HepG2 (cell line): Measurements from ENCODE around the gene MSH3. TPM values are rescaled to one million over a fixed set of nuclear protein-coding genes. Genes with fewer than 3 reads are reported as not detected.
A peak's percentile ranks its signal among the peaks of the same experiment; 100 is the strongest.

Experiments used
- ATAC-seq: fragments of 200-7000 bp; cut with Tn5 transposase; 3 replicates; pipeline ENCODE4 v1.9.1; 2020; ENCODE audit warnings: mild to moderate bottlenecking, moderate library complexity
- BruUV-seq: library from RNA; stranded (reverse); fragments of 400-500 nt; replicated peaks from 2 replicates; lab custom pipeline; 2021; lab: Mats Ljungman, UMichigan
- CTCF ChIA-PET: fragments of 300-600 bp; formaldehyde crosslinking; extraction: SDS; loops from one replicate; lab custom pipeline; 2021; ENCODE audit warnings: low total read pairs, inconsistent platforms, low intra/inter-chr PET ratio; lab: Yijun Ruan, JAX
- POLR2A ChIA-PET: fragments of 350-600 bp; sonication (Branson Sonifier 250); formaldehyde crosslinking; loops from one replicate; lab custom pipeline; 2020; ENCODE audit warnings: antibody characterized with exemption, inconsistent platforms; lab: Yijun Ruan, JAX
- DNase-seq: peaks from one replicate; pipeline ENCODE4 v3.0.0-alpha.2; 2015; ENCODE audit warnings: low spot score
- FAIRE-seq: peaks from 3 replicates; lab custom pipeline; 2011; peaks lifted over from hg19 to GRCh38; lab: Jason Lieb, UNC
- H2AFZ ChIP-seq: one replicate; pipeline ENCODE4 v1.6.1; 2011; ENCODE audit warnings: low read length, inconsistent platforms
- H3K27ac ChIP-seq: fragments of 300-600 bp; 3 replicates; pipeline ENCODE4 v1.8.0; 2011; ENCODE audit warnings: mixed run types, mild to moderate bottlenecking, mixed read lengths, low read length, inconsistent platforms; ENCODE audit not compliant: insufficient read depth; ENCODE audit errors: extremely low read length
- H3K27me3 ChIP-seq, 2 experiments: fragments of 200-600 bp in 1 of 2; 2 replicates in 1 of 2; 3 replicates in 1 of 2; pipeline versions ENCODE4 v1.6.0 to v1.8.0; 2011; ENCODE audit warnings: low read length in 2 of 2, mild to moderate bottlenecking in 2 of 2, moderate library complexity in 2 of 2, inconsistent platforms in 1 of 2; ENCODE audit not compliant: insufficient read depth in 2 of 2, control insufficient read depth in 1 of 2
- H3K36me3 ChIP-seq, 2 experiments: fragments of 200-600 bp in 1 of 2; replicated peaks in 1 of 2; 2 replicates in 1 of 2; 3 replicates in 1 of 2; pipeline versions ENCODE4 v1.5.1 to v1.8.0; 2011; ENCODE audit warnings: low read length in 2 of 2, inconsistent platforms in 1 of 2; ENCODE audit not compliant: insufficient read depth in 2 of 2, control insufficient read depth in 1 of 2
- H3K4me1 ChIP-seq: 2 replicates; pipeline ENCODE4 v1.5.1; 2012; ENCODE audit warnings: low read length, inconsistent platforms; ENCODE audit not compliant: insufficient read depth
- H3K4me2 ChIP-seq: 2 replicates; pipeline ENCODE4 v1.6.0; 2011; ENCODE audit warnings: low read depth, low read length, inconsistent platforms
- H3K4me3 ChIP-seq, 3 experiments: fragments of 200-600 bp in 1 of 3; sonication (generic), shearing (Covaris generic) in 1 of 3; replicated peaks in 1 of 3; 2 replicates each; pipeline ENCODE4 v1.5.1; 2011 to 2016; ENCODE audit warnings: low read length in 3 of 3, inconsistent platforms in 2 of 3, low read depth in 2 of 3, mild to moderate bottlenecking in 2 of 3, control low read depth in 1 of 3, mixed read lengths in 1 of 3; ENCODE audit not compliant: insufficient read depth in 1 of 3
- H3K79me2 ChIP-seq: one replicate; pipeline ENCODE4 v1.6.1; 2011; ENCODE audit warnings: low read length, inconsistent platforms; ENCODE audit not compliant: insufficient read depth
- H3K9ac ChIP-seq: 2 replicates; pipeline ENCODE4 v1.6.0; 2011; ENCODE audit warnings: mild to moderate bottlenecking, low read depth, low read length, inconsistent platforms; ENCODE audit not compliant: insufficient read depth
- H3K9me3 ChIP-seq: 2 replicates; pipeline ENCODE4 v1.5.1; 2012; ENCODE audit warnings: mild to moderate bottlenecking, low read length
- H4K20me1 ChIP-seq: 2 replicates; pipeline ENCODE4 v1.6.0; 2011; ENCODE audit warnings: inconsistent platforms, mild to moderate bottlenecking, low read length, moderate library complexity; ENCODE audit not compliant: insufficient read depth
- ELF4 ChIP-seq: sonication (generic); formaldehyde crosslinking; IDR thresholded peaks from 2 replicates; pipeline ENCODE4 v1.5.0; 2020; ENCODE audit warnings: missing genetic modification reagents, mild to moderate bottlenecking, moderate library complexity, borderline replicate concordance
- FOXO4 ChIP-seq: sonication (generic); formaldehyde crosslinking; conservative IDR thresholded peaks from 2 replicates; pipeline ENCODE4 v1.8.1; 2023; ENCODE audit warnings: missing genetic modification reagents
- HNRNPUL1 ChIP-seq: fragments of 200-400 bp; formaldehyde crosslinking; IDR thresholded peaks from 2 replicates; pipeline ENCODE4 v1.6.1; 2017; ENCODE audit warnings: low read depth, mild to moderate bottlenecking, low read length, moderate library complexity
- KDM5B ChIP-seq: sonication (generic); formaldehyde crosslinking; IDR thresholded peaks from 2 replicates; pipeline ENCODE4 v1.4.0; 2020; ENCODE audit warnings: missing genetic modification reagents, mild to moderate bottlenecking, borderline replicate concordance
- MED1 ChIP-seq: sonication (generic); formaldehyde crosslinking; IDR thresholded peaks from 2 replicates; pipeline ENCODE4 v1.4.0; 2020; ENCODE audit warnings: missing genetic modification reagents
- MTA1 ChIP-seq: sonication (generic); formaldehyde crosslinking; IDR thresholded peaks from 2 replicates; pipeline ENCODE4 v1.4.0; 2020; ENCODE audit warnings: missing genetic modification reagents, mild to moderate bottlenecking, borderline replicate concordance
- NCOA5 ChIP-seq: sonication (generic); formaldehyde crosslinking; IDR thresholded peaks from 2 replicates; pipeline ENCODE4 v1.4.0; 2020; ENCODE audit warnings: missing genetic modification reagents
- SAP130 ChIP-seq: IDR thresholded peaks from 2 replicates; pipeline ENCODE4 v1.6.1; 2016; ENCODE audit warnings: low read depth
- SKI ChIP-seq: fragments of 450-650 bp; IDR thresholded peaks from one replicate; pipeline ENCODE4 v1.6.1; 2018; ENCODE audit warnings: mild to moderate bottlenecking; ENCODE audit not compliant: partially characterized antibody
- ZBED4 ChIP-seq: sonication (generic); formaldehyde crosslinking; IDR thresholded peaks from 2 replicates; pipeline ENCODE4 v1.4.0; 2020; ENCODE audit warnings: missing genetic modification reagents, borderline replicate concordance
- ZBTB34 ChIP-seq: sonication (generic); formaldehyde crosslinking; IDR thresholded peaks from 2 replicates; pipeline ENCODE4 v1.8.0; 2022; ENCODE audit warnings: mild to moderate bottlenecking, missing genetic modification reagents
- ZIK1 ChIP-seq: sonication (generic); formaldehyde crosslinking; IDR thresholded peaks from 2 replicates; pipeline ENCODE4 v1.5.0; 2020; ENCODE audit warnings: mild to moderate bottlenecking, low read depth, missing genetic modification reagents, borderline replicate concordance
- ZMYM2 ChIP-seq: sonication (generic); formaldehyde crosslinking; IDR thresholded peaks from 2 replicates; pipeline ENCODE4 v1.8.0; 2022; ENCODE audit warnings: mild to moderate bottlenecking, missing genetic modification reagents
- ZNF180 ChIP-seq: sonication (generic); formaldehyde crosslinking; IDR thresholded peaks from 2 replicates; pipeline ENCODE4 v1.4.0; 2020; ENCODE audit warnings: low read depth, missing genetic modification reagents, borderline replicate concordance
- ZNF383 ChIP-seq: sonication (generic); formaldehyde crosslinking; IDR thresholded peaks from 2 replicates; pipeline ENCODE4 v1.4.0; 2020; ENCODE audit warnings: missing genetic modification reagents, mild to moderate bottlenecking, borderline replicate concordance
- ZNF547 ChIP-seq: sonication (generic); formaldehyde crosslinking; IDR thresholded peaks from 2 replicates; pipeline ENCODE4 v1.5.1; 2020; ENCODE audit warnings: mild to moderate bottlenecking, missing genetic modification reagents
- ZNF558 ChIP-seq: sonication (generic); formaldehyde crosslinking; IDR thresholded peaks from 2 replicates; pipeline ENCODE4 v1.9.0; 2022; ENCODE audit warnings: mild to moderate bottlenecking, missing genetic modification reagents, borderline replicate concordance
- ZNF720 ChIP-seq: sonication (generic); formaldehyde crosslinking; IDR thresholded peaks from 2 replicates; pipeline ENCODE4 v1.4.0; 2020; ENCODE audit warnings: missing genetic modification reagents
- WGBS: methylation state at CpG from one replicate; pipeline ENCODE4 v1.1.6; 2017; ENCODE audit warnings: low lambda C conversion rate; 5-methylcytosine and 5-hydroxymethylcytosine counted together
- in situ Hi-C: cut with HindIII; loops from 2 replicates; pipeline ENCODE4 v1.10.0; 2017; ENCODE audit warnings: low pct_unique_long_range_greater_than_20kb; ENCODE audit not compliant: extremely low pct_ligation_motif_present
- intact Hi-C: fragments of 100-400 bp; cut with micrococcal nuclease; formaldehyde crosslinking; loops from one replicate; pipeline ENCODE4 v1.10.0; 2022; ENCODE audit not compliant: unreplicated experiment
- polyA plus RNA-seq, 8 experiments: library from polyadenylated mRNA; depleted of rRNA in 3 of 8; stranded (reverse) in 7 of 8; unstranded in 1 of 8; fragments of >200 nt; fragmentation: Illumina TruSeq in 4 of 8; extraction: Trizol in 4 of 8; gene quantifications; 2 replicates each; pipeline versions ENCODE4 v1.2.1 to v1.2.3, GENCODE V29; 2011 to 2016; ENCODE audit warnings: low read depth in 4 of 8, missing spikeins in 1 of 8, mixed read lengths in 1 of 8; ENCODE audit not compliant: insufficient read depth in 1 of 8
- total RNA-seq, 5 experiments: library from RNA; depleted of rRNA; stranded (reverse); fragments of >200 nt; fragmentation: Illumina TruSeq; extraction: Trizol; gene quantifications; 2 replicates each; pipeline ENCODE4 v1.2.3, GENCODE V29; 2016; ENCODE audit warnings: low read depth in 1 of 5

Gene MSH3
- total and polyA plus RNA-seq, 2 of the 13 experiments (the other 11 are each of a cell fraction or from before 2014, with no cell fraction given), result 4.0 to 16.4 TPM

DNA sequence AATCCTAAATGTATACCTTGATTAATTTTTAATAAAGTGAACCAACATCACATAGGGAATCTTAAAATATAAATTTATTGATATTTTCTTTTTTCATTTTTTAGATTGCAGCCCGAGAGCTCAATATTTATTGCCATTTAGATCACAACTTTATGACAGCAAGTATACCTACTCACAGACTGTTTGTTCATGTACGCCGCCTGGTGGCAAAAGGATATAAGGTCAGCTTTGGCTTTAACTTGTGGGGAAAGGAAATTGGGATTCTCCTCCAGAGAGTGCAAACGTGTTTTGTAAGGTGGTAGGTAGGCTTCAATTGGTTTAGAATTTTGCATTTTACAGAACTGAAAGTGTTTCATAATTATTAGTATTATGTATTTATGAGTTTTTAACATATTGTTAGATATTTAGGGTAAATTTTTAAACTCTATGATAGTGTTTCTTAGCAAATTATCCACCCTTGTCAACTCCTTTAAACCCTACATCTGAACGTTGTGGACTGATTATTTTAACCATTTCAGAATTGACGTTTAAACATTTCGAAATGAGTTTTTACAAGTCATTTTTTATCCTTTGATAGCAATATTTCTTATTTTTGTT, 17.8 kb downstream of the MSH3 start (continued):
- no peak for TF ChIP-seq FOXO4 (CRISPR knock-in tag)
- TF ChIP-seq ZNF180 (CRISPR knock-in tag), result no peak
- TF ChIP-seq ELF4 (CRISPR knock-in tag), result no peak
- TF ChIP-seq ZBTB34, result no peak
- TF ChIP-seq SAP130 (CRISPR knock-in tag), result 0 out of 2 replicates have a peak, but pooled peaks have one; percentile 25
- no peak for TF ChIP-seq ZNF383 (CRISPR knock-in tag)
- TF ChIP-seq ZNF547 (CRISPR knock-in tag), result no peak
- no peak for TF ChIP-seq MED1 (CRISPR knock-in tag)

GRCh38 chr5:80676706-80677105, 22.3 kb downstream of the MSH3 start:
- Histone ChIP-seq H3K36me3 (peaks cover 12 to 42% of the 10 kb centered on the region in 2 experiments), H3K27me3 (no peaks in the 10 kb centered on the region), H3K4me2 (no peak overlapping the region), H3K79me2 (no peaks in the 10 kb centered on the region), H4K20me1 (no peaks in the 10 kb centered on the region), H3K9ac (no peak overlapping the region), H3K9me3 (no peaks in the 10 kb centered on the region), H3K27ac (no peak overlapping the region), H3K4me1 (peaks cover 7% of the 10 kb centered on the region; the same call in 1 of the 2 replicates), H2AFZ (no peak overlapping the region), H3K4me3 (no peak overlapping the region)
- in situ Hi-C loops, result no loop called here
- WGBS, result 84% methylated on average over 6 of the region's 6 CpGs
- no peak for DNase-seq
- no peak for FAIRE-seq
- intact Hi-C loops, result no loop called here
- BruUV-seq, result no TSS peak
- CTCF ChIA-PET, result no interaction called here
- ATAC-seq, result no peak
- POLR2A ChIA-PET, result no interaction called here
- TF ChIP-seq ZIK1 (CRISPR knock-in tag) (no peak), MTA1 (CRISPR knock-in tag) (no peak), ELF4 (CRISPR knock-in tag) (no peak), NCOA5 (CRISPR knock-in tag) (no peak), ZBED4 (CRISPR knock-in tag) (no peak), ZNF558 (CRISPR knock-in tag) (no peak), ZNF720 (no peak), KDM5B (no peak), SKI (no peak), ZMYM2 (CRISPR knock-in tag) (no peak), HNRNPUL1 (no peak)
